ENCODE data around the gene OR1K1. TPM values are rescaled to one million over a fixed set of nuclear protein-coding genes. Genes with fewer than 3 reads are reported as not detected.
"Not testable (repeated sequence)": the region's sequence is repeated elsewhere in the genome, so short reads cannot be mapped to it uniquely, and the experiment has no call there.

OR1K1 gene
- total and polyA plus RNA-seq, 9 of the 15 experiments (the other 6 are each of a cell fraction or from before 2014, with no cell fraction given), result not detected

GRCh38 chr9:122809261-122809660 lies 9.3 kb downstream of the OR1K1 start:
- FAIRE-seq; H2AFZ ChIP-seq (ENCODE audit: low read depth, low read length); H3K4me1 ChIP-seq (replicated peaks in 1 of 2; ENCODE audit: control insufficient read depth in 2 of 2, insufficient read depth in 2 of 2, low read length in 2 of 2); H3K4me3 ChIP-seq; H3K36me3 ChIP-seq (ENCODE audit: control insufficient read depth, insufficient read depth, low read length); ATAC-seq; H3K4me2 ChIP-seq (ENCODE audit: insufficient read depth, low read length); H3K9me1 ChIP-seq (ENCODE audit: control insufficient read depth, insufficient read depth, low read length); H3K79me2 ChIP-seq (ENCODE audit: control insufficient read depth, insufficient read depth, low read length); POLR2A ChIA-PET; BruUV-seq (replicated peaks); DNase-seq (ENCODE audit: extremely low read depth in 1 of 4, low spot score in 3 of 4); H3K9ac ChIP-seq (ENCODE audit: insufficient read depth in 1 of 2, low read depth in 2 of 2, low read length in 2 of 2); H3K27ac ChIP-seq (ENCODE audit: extremely low read depth, low read depth, low read length); intact Hi-C loops (cut with micrococcal nuclease); H3K27me3 ChIP-seq (ENCODE audit: control insufficient read depth in 2 of 2, insufficient read depth in 2 of 2, low read length in 2 of 2); H4K20me1 ChIP-seq (replicated peaks; ENCODE audit: control insufficient read depth, insufficient read depth, low read length); H3K9me3 ChIP-seq (replicated peaks; ENCODE audit: control insufficient read depth, insufficient read depth, low read depth, low read length): not testable (repeated sequence)
- in situ Hi-C loops (cut with MboI), result loop anchor here (5.0 kb wide), 1 partner anchor 447 kb away; no protein-coding TSS in a partner anchor
- CTCF ChIA-PET (ENCODE audit: low intra/inter-chr PET ratio), result interaction anchor here (0.9 to 2.2 kb wide), 3 partner anchors 344 to 714 kb away, joined by 5 to 15 read pairs (median 9); no protein-coding TSS in a partner anchor
- 13% methylated on average over 7 of the region's 7 CpGs for WGBS (ENCODE audit: insufficient coverage, low coverage, missing lambda C conversion rate)

GRCh38 chr9:122810306-122810946 lies 10.5 kb downstream of the OR1K1 start:
- peak; percentile 96 for ATAC-seq
- in situ Hi-C loops (cut with MboI), result loop anchor here (5.0 to 10.0 kb wide), 3 partner anchors 348 to 713 kb away; no protein-coding TSS in a partner anchor
- no peak overlapping the region for H3K4me3 ChIP-seq
- BruUV-seq (replicated peaks), result no TSS peak
- H3K36me3 ChIP-seq (ENCODE audit: control insufficient read depth, insufficient read depth, low read length), result no peaks in the 10 kb centered on the region
- H3K4me1 ChIP-seq (replicated peaks in 1 of 2; ENCODE audit: control insufficient read depth in 2 of 2, insufficient read depth in 2 of 2, low read length in 2 of 2), result no peaks in the 10 kb centered on the region; a peak in 1 of 5 replicates
- H3K27ac ChIP-seq (ENCODE audit: extremely low read depth, low read depth, low read length), result no peak overlapping the region
- peak; percentile 74 to 87 (median 78) for DNase-seq (ENCODE audit: extremely low read depth in 1 of 4, low spot score in 3 of 4)
- no peak overlapping the region for H3K4me2 ChIP-seq (ENCODE audit: insufficient read depth, low read length)
- ChIA-PET CTCF (ENCODE audit: low intra/inter-chr PET ratio) (interaction anchor here (0.6 to 2.3 kb wide), 7 partner anchors 345 to 715 kb away, joined by 3 to 21 read pairs (median 5); no protein-coding TSS in a partner anchor), POLR2A (interaction anchor here (1.2 kb wide), 1 partner anchor 711 kb away, joined by 3 read pairs; no protein-coding TSS in a partner anchor)
- H3K27me3 ChIP-seq (ENCODE audit: control insufficient read depth in 2 of 2, insufficient read depth in 2 of 2, low read length in 2 of 2), result peaks cover 0 to 4% of the 10 kb centered on the region in 2 experiments; a peak in 4 of 5 replicates
- WGBS (ENCODE audit: insufficient coverage, low coverage, missing lambda C conversion rate), result 0% methylated on average over 8 of the region's 8 CpGs
- intact Hi-C loops (cut with micrococcal nuclease), result loop anchor here (1.0 to 5.0 kb wide), 7 partner anchors 312 to 712 kb away; no protein-coding TSS in a partner anchor
- no peak overlapping the region for H3K9ac ChIP-seq (ENCODE audit: insufficient read depth in 1 of 2, low read depth in 2 of 2, low read length in 2 of 2)
- H3K79me2 ChIP-seq (ENCODE audit: control insufficient read depth, insufficient read depth, low read length), result no peaks in the 10 kb centered on the region
- H4K20me1 ChIP-seq (replicated peaks; ENCODE audit: control insufficient read depth, insufficient read depth, low read length), result no peaks in the 10 kb centered on the region
- peak overlapping the region; percentile 14; the same call in 1 of the 2 replicates for H2AFZ ChIP-seq (ENCODE audit: low read depth, low read length)
- peak; percentile 99 for FAIRE-seq
- no peaks in the 10 kb centered on the region for H3K9me3 ChIP-seq (replicated peaks; ENCODE audit: control insufficient read depth, insufficient read depth, low read depth, low read length)
- no peaks in the 10 kb centered on the region for H3K9me1 ChIP-seq (ENCODE audit: control insufficient read depth, insufficient read depth, low read length)
- peak in 1 of 3 experiments; percentile 44 for TF ChIP-seq YY1 (IDR thresholded peaks at IDR 0.05; ENCODE audit: borderline replicate concordance in 1 of 3, control insufficient read depth in 1 of 3, extremely low read depth in 1 of 3, insufficient read depth in 3 of 3, insufficient read length in 1 of 3, insufficient replicate concordance in 2 of 3, low read depth in 1 of 3, low read length in 2 of 3)
- TF ChIP-seq CREB3 (tag; conservative IDR thresholded peaks at IDR 0.05; ENCODE audit: low read depth), result no peak
- no peak for TF ChIP-seq ZNF133 (CRISPR knock-in tag; IDR thresholded peaks at IDR 0.05)
- TF ChIP-seq KDM5B (IDR thresholded peaks at IDR 0.05; ENCODE audit: insufficient replicate concordance, low read depth, low read length), result no peak
- TF ChIP-seq COPS2 (conservative IDR thresholded peaks at IDR 0.05), result no peak
- no peak for TF ChIP-seq FOSL1 (tag; conservative IDR thresholded peaks at IDR 0.05)
- no peak for TF ChIP-seq RBM39 (optimal IDR thresholded peaks at IDR 0.05; ENCODE audit: low read depth, low read length)
- TF ChIP-seq BMI1 (IDR thresholded peaks at IDR 0.05; ENCODE audit: low read length), result no peak
- peak; percentile 90 for TF ChIP-seq DEAF1 (CRISPR knock-in tag; IDR thresholded peaks at IDR 0.05)
- TF ChIP-seq ZBTB17 (CRISPR knock-in tag; IDR thresholded peaks at IDR 0.05), result no peak
- TF ChIP-seq RAD51 (IDR thresholded peaks at IDR 0.05; ENCODE audit: borderline replicate concordance, low read depth), result no peak
